ENCODE results near the gene MBNL1. TPM values are rescaled to one million over a fixed set of nuclear protein-coding genes. Genes with fewer than 3 reads are reported as not detected.

The MBNL1 gene
- total and polyA plus RNA-seq, 2 of the 4 experiments (the other 2 are of a cell fraction) = 127 to 664 TPM

GRCh38 chr3:152392272-152392880 is 123.6 kb downstream of the MBNL1 start:
- Histone ChIP-seq H3K14ac (replicated peaks; ENCODE audit: low read depth, low read length) (no peak overlapping the region), H3K18ac (ENCODE audit: low read depth, low read length) (no peak overlapping the region), H3K9me1 (ENCODE audit: insufficient read depth, low read length) (peaks cover 22% of the 10 kb centered on the region), H2BK5ac (ENCODE audit: low read depth, low read length, poor library complexity, severe bottlenecking) (peak overlapping the region; percentile 46), H3K23ac (ENCODE audit: low read depth, low read length) (no peak overlapping the region), H3K9ac (ENCODE audit: low read depth, low read length) (no peak overlapping the region), H3K9me3 (ENCODE audit: control insufficient read depth, insufficient read depth, low read length) (no peaks in the 10 kb centered on the region), H4K20me1 (ENCODE audit: insufficient read depth, low read length) (peaks cover 53% of the 10 kb centered on the region), H3K27ac (ENCODE audit: insufficient read depth, low read length) (no peak overlapping the region), H3K4ac (ENCODE audit: low read depth, low read length) (no peak overlapping the region), H3K79me1 (ENCODE audit: low read depth in 1 of 2, low read length in 2 of 2) (peaks cover 7 to 65% of the 10 kb centered on the region in 2 experiments; a peak in 3 of 4 replicates), H2BK120ac (ENCODE audit: low read depth, low read length) (no peak overlapping the region), H4K5ac (ENCODE audit: low read depth, low read length) (no peak overlapping the region), H3K4me3 (ENCODE audit: insufficient read depth, low read depth, low read length) (no peak overlapping the region), H3K4me2 (ENCODE audit: low read depth, low read length) (no peak overlapping the region), H4K8ac (ENCODE audit: low read depth in 2 of 2, low read length in 2 of 2) (no peak overlapping the region; a peak in 1 of 4 replicates), H2BK20ac (ENCODE audit: low read depth, low read length) (no peak overlapping the region), H3K27me3 (ENCODE audit: control insufficient read depth, insufficient read depth, low read length) (no peaks in the 10 kb centered on the region), H3K36me3 (ENCODE audit: control insufficient read depth, insufficient read depth, low read length) (peaks cover 6% of the 10 kb centered on the region), H4K91ac (ENCODE audit: insufficient read depth, low read depth, low read length) (no peak overlapping the region), H2AK9ac (replicated peaks; ENCODE audit: low read depth, low read length, poor library complexity) (no peak overlapping the region), H3K4me1 (ENCODE audit: control insufficient read depth, insufficient read depth, low read length) (peaks cover 9% of the 10 kb centered on the region), H2BK15ac (ENCODE audit: low read depth, low read length) (no peak overlapping the region), H2AFZ (replicated peaks; ENCODE audit: low read length, poor library complexity) (no peak overlapping the region), H2AK5ac (ENCODE audit: low read depth, low read length) (no peak overlapping the region), H3K56ac (ENCODE audit: extremely low read depth, insufficient read depth, low read length) (no peak overlapping the region)
- ChIA-PET POLR2A (ENCODE audit: unreplicated experiment) (no interaction called here), CTCF (no interaction called here)
- DNase-seq (no peak), ATAC-seq (ENCODE audit: low read depth) (peak; percentile 37)
- in situ Hi-C loops (cut with MboI; ENCODE audit: low sequenced_read_pairs) = no loop called here
- intact Hi-C loops (cut with micrococcal nuclease) = no loop called here
- dilution Hi-C loops (cut with HindIII; ENCODE audit: low sequenced_read_pairs, unreplicated experiment) = no loop called here
- WGBS, 2 experiments (ENCODE audit: extremely low coverage in 2 of 2, insufficient read length in 1 of 2) = no CpG with 5 or more reads among the region's 1 CpG
- TF ChIP-seq, protein P1, sequence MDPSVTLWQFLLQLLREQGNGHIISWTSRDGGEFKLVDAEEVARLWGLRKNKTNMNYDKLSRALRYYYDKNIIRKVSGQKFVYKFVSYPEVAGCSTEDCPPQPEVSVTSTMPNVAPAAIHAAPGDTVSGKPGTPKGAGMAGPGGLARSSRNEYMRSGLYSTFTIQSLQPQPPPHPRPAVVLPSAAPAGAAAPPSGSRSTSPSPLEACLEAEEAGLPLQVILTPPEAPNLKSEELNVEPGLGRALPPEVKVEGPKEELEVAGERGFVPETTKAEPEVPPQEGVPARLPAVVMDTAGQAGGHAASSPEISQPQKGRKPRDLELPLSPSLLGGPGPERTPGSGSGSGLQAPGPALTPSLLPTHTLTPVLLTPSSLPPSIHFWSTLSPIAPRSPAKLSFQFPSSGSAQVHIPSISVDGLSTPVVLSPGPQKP (IDR thresholded peaks at IDR 0.05; ENCODE audit: borderline replicate concordance, low read depth, low read length) = no peak
- TF ChIP-seq POLR2A (IDR thresholded peaks at IDR 0.05; ENCODE audit: low read depth, low read length) = no peak
- BruUV-seq (replicated peaks) = no TSS peak
